ENCODE data around the gene RLN2. TPM values are rescaled to one million over a fixed set of nuclear protein-coding genes. Genes with fewer than 3 reads are reported as not detected.

Gene RLN2
- total and polyA plus RNA-seq, 12 donors = 0.13 to 1.7 (median 0.68) TPM; not detected in 3

DNA sequence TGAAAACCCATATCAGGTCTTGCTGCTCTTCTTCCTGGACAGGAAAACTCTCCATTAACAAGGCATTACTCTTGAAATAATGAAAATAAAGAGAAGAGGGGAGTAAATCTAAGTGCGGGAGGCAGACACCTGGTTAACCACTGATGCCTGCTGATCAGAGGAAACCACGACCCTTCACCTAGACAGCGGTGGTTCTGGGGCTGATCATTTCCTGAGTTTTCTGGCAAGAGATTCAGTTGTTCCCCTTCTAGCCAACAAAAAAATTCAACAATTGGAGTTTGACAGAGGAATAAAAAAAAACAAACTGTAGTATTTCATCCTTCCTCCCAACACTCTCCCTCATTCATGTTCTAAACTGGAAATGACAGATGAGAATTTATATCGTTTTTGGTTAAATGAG is 3.0 kb downstream of the RLN2 start:
- H3K4me1 ChIP-seq = peaks cover 0 to 3% (median 0%) of the 10 kb centered on the region in 9 donors
- no peak overlapping the region for H3K27ac ChIP-seq
- TF ChIP-seq, protein P1, sequence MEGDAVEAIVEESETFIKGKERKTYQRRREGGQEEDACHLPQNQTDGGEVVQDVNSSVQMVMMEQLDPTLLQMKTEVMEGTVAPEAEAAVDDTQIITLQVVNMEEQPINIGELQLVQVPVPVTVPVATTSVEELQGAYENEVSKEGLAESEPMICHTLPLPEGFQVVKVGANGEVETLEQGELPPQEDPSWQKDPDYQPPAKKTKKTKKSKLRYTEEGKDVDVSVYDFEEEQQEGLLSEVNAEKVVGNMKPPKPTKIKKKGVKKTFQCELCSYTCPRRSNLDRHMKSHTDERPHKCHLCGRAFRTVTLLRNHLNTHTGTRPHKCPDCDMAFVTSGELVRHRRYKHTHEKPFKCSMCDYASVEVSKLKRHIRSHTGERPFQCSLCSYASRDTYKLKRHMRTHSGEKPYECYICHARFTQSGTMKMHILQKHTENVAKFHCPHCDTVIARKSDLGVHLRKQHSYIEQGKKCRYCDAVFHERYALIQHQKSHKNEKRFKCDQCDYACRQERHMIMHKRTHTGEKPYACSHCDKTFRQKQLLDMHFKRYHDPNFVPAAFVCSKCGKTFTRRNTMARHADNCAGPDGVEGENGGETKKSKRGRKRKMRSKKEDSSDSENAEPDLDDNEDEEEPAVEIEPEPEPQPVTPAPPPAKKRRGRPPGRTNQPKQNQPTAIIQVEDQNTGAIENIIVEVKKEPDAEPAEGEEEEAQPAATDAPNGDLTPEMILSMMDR (IDR thresholded peaks at IDR 0.05) = no peak
- DNase-seq = no peak
- H3K9me3 ChIP-seq = peaks cover 0 to 10% (median 0%) of the 10 kb centered on the region in 11 donors
- H3K4me3 ChIP-seq = no peak overlapping the region
- intact Hi-C loops (cut with DNase I) = no loop called here
- no peak for ATAC-seq
- WGBS, 2 donors = 57 to 60% methylated on average over 4 of the region's 4 CpGs
- H3K27me3 ChIP-seq = peaks cover 0 to 3% (median 0%) of the 10 kb centered on the region in 7 donors
- H3K36me3 ChIP-seq = no peaks in the 10 kb centered on the region

DNA sequence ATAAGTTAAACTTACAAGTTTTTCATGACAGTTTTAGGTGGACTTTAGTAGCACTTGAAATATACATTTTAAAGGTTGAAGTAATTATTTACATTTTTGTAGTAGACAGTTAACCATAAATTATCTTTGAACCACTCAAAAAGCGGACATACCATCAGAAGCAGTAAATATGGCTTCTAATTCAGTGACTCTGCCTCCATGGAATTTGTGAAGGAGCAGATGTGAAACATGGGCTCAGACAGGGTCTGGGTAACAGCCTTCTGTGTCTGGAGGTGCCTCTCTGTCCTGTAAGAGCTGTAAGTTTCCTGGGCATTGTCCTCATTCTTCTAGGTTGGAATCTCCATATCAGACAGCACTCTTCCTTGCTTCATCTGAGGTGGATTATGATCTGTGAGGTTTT is 12.4 kb downstream of the RLN2 start:
- Histone ChIP-seq H3K9me3 (peaks cover 0 to 14% (median 0%) of the 10 kb centered on the region in 11 donors), H3K36me3 (no peaks in the 10 kb centered on the region), H3K4me1 (no peaks in the 10 kb centered on the region), H3K27ac (no peak overlapping the region), H3K27me3 (peaks cover 0 to 11% (median 0%) of the 10 kb centered on the region in 7 donors), H3K4me3 (no peak overlapping the region)
- intact Hi-C loops (cut with DNase I) = no loop called here
- WGBS, 2 donors = 92% methylated on average over 1 of the region's 1 CpG
- TF ChIP-seq, protein P1 (IDR thresholded peaks at IDR 0.05) = no peak
- ATAC-seq = no peak
- no peak for DNase-seq

DNA sequence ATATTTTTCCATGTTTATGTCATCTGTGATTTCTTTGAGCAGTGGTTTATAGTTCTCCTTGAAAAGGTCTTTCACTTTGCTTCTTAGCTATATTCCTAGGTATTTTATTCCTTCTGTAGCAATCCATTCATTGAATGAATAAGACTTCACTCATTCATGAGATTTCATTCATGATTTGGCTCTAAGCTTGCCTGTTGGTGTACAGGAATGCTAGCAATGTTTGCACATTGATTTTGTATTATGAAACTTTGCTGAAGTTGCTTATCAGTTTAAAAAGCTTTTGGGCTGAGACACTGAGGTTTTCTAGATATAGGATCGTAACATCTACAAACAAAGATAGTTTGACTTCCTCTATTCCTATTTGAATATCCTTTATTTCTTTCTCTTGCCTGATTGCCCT is 15.9 kb downstream of the RLN2 start:
- intact Hi-C loops (cut with DNase I) = no loop called here
- Histone ChIP-seq H3K9me3 (peaks cover 0 to 4% (median 0%) of the 10 kb centered on the region in 11 donors), H3K27ac (no peak overlapping the region), H3K4me1 (no peaks in the 10 kb centered on the region), H3K4me3 (no peak overlapping the region), H3K27me3 (peaks cover 0 to 11% (median 0%) of the 10 kb centered on the region in 7 donors), H3K36me3 (no peaks in the 10 kb centered on the region)
- TF ChIP-seq, protein P1 (IDR thresholded peaks at IDR 0.05) = no peak
- no peak for DNase-seq
- ATAC-seq = no peak
- 32 to 54% methylated on average over 1 of the region's 1 CpG for WGBS, 2 donors

GRCh38 chr9:5286262-5286661 is 18.3 kb downstream of the RLN2 start:
- intact Hi-C loops (cut with DNase I) = no loop called here

More at GRCh38 chr9:5286262-5286661, 18.3 kb downstream of the RLN2 start:
- H3K9me3 ChIP-seq = peaks cover 0 to 5% (median 0%) of the 10 kb centered on the region in 11 donors
- TF ChIP-seq, protein P1 (IDR thresholded peaks at IDR 0.05) = no peak
- no peak for ATAC-seq
- H3K36me3 ChIP-seq = no peaks in the 10 kb centered on the region
- no peak overlapping the region for H3K4me3 ChIP-seq
- H3K27me3 ChIP-seq = peaks cover 0 to 5% (median 0%) of the 10 kb centered on the region in 7 donors
- DNase-seq = no peak
- no peaks in the 10 kb centered on the region for H3K4me1 ChIP-seq
- H3K27ac ChIP-seq = no peak overlapping the region
